Type B pancreatic cell (in vitro differentiated cells): ENCODE results near the gene CMPK1. TPM values are rescaled to one million over a fixed set of nuclear protein-coding genes. Genes with fewer than 3 reads are reported as not detected.
A peak's percentile ranks its signal among the peaks of the same experiment; 100 is the strongest.

Experiments used
- DNase-seq: peaks from one replicate; pipeline ENCODE4 v3.0.0; 2021; ENCODE audit warnings: mixed read lengths; ENCODE audit not compliant: unreplicated experiment; ENCODE audit errors: extremely low spot score
- H3K27ac Mint-ChIP-seq: 2 replicates; pipeline ENCODE4 v1.8.0; 2021; ENCODE audit warnings: mild to moderate bottlenecking, mixed read lengths
- H3K27me3 Mint-ChIP-seq: 2 replicates; pipeline ENCODE4 v1.8.0; 2021; ENCODE audit warnings: mixed read lengths
- H3K36me3 Mint-ChIP-seq: 2 replicates; pipeline ENCODE4 v1.8.0; 2021; ENCODE audit warnings: mixed read lengths
- H3K4me1 Mint-ChIP-seq: one replicate; pipeline ENCODE4 v1.8.0; 2021; ENCODE audit warnings: mixed read lengths; ENCODE audit not compliant: unreplicated experiment
- H3K4me3 Mint-ChIP-seq: 2 replicates; pipeline ENCODE4 v1.8.0; 2021; ENCODE audit warnings: mild to moderate bottlenecking, mixed read lengths
- H3K9me3 Mint-ChIP-seq: 2 replicates; pipeline ENCODE4 v1.8.0; 2021; ENCODE audit warnings: mixed read lengths
- total RNA-seq: library from RNA; stranded (reverse); gene quantifications from 2 replicates; pipeline ENCODE4 v1.2.1, GENCODE V29; 2021; ENCODE audit warnings: low replicate concordance
- TF ChIP-seq, protein P1 (sequence below): fragments of 200-600 bp; sonication (generic); conservative IDR thresholded peaks from 2 replicates; pipeline ENCODE4 v1.5.0; 2021; ENCODE audit warnings: antibody characterized with exemption, mild to moderate bottlenecking

CMPK1 gene
- total RNA-seq, 1 donor from 2014 or later = 53.2 TPM

DNA sequence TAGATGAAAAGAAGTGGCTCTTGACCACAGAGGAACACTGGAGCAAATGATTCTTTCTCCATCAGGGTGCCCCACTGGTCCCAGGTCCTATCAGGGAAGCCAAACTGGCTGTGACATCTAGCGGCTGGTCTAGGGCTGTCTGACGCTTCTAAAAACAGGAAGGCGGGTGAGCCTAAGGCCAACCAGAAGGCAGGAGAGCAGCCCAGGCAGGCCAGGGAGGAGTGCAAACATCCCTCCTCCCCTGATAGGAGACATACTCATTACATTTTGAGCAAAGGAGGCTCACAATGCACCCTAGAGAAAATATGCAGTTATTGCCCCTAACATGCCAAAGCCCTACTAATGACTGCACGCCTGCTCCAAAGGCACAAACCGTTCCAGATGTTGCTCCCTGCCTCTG is 72.1 kb downstream of the CMPK1 start:
- no peak overlapping the region for H3K27ac Mint-ChIP-seq
- DNase-seq = no peak

DNA sequence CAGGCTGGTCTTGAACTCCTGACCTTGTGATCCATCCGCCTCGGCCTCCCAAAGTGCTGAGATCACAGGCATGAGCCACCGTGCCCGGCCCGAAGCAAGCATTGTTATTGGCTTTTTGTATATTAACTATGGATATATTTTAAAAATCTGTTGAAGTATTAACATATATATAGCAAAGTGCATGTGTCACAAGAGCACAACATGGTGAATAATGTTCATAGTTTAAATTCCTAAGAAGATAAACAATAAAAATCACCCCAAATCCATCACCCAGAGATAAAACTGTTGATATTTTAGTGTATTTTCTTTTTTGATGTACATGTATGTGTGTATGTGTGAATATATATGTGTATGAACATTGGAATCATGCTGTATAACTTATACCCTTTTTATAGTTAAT is 73.4 kb downstream of the CMPK1 start:
- TF ChIP-seq, protein P1, sequence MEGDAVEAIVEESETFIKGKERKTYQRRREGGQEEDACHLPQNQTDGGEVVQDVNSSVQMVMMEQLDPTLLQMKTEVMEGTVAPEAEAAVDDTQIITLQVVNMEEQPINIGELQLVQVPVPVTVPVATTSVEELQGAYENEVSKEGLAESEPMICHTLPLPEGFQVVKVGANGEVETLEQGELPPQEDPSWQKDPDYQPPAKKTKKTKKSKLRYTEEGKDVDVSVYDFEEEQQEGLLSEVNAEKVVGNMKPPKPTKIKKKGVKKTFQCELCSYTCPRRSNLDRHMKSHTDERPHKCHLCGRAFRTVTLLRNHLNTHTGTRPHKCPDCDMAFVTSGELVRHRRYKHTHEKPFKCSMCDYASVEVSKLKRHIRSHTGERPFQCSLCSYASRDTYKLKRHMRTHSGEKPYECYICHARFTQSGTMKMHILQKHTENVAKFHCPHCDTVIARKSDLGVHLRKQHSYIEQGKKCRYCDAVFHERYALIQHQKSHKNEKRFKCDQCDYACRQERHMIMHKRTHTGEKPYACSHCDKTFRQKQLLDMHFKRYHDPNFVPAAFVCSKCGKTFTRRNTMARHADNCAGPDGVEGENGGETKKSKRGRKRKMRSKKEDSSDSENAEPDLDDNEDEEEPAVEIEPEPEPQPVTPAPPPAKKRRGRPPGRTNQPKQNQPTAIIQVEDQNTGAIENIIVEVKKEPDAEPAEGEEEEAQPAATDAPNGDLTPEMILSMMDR = no peak
- H3K4me3 Mint-ChIP-seq = no peak overlapping the region
- H3K4me1 Mint-ChIP-seq = peaks cover 32% of the 10 kb centered on the region
- H3K36me3 Mint-ChIP-seq = no peaks in the 10 kb centered on the region
- H3K27me3 Mint-ChIP-seq = peaks cover 24% of the 10 kb centered on the region
- H3K27ac Mint-ChIP-seq = no peak overlapping the region
- H3K9me3 Mint-ChIP-seq = no peaks in the 10 kb centered on the region
- DNase-seq = no peak

More for the DNA sequence above, 72.1 kb downstream of the CMPK1 start:
- Mint-ChIP-seq H3K4me1 (peaks cover 40% of the 10 kb centered on the region), H3K27me3 (peaks cover 32% of the 10 kb centered on the region), H3K36me3 (no peaks in the 10 kb centered on the region), H3K9me3 (no peaks in the 10 kb centered on the region), H3K4me3 (no peak overlapping the region)
- TF ChIP-seq, protein P1 = no peak

DNA sequence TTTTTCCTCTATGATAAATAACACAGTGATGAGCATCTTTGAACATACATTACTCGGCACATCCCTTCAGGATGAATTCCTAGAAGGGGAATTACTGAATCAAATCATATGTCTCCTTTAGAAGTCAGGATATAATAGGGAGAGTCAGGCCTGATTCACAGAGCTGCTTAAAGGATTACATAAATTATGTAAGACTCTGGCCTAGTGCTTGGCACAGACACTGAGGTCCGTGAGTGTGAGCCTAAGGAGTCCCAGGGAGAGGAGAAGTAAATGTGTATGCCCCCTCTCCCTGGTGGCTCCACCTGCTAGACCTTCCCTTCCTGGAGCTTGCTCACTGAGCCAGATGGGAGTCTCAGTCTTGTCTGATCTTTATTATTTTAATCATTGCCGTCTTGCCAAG is 73.9 kb downstream of the CMPK1 start:
- Mint-ChIP-seq H3K27me3 (peaks cover 19% of the 10 kb centered on the region), H3K36me3 (no peaks in the 10 kb centered on the region), H3K9me3 (no peaks in the 10 kb centered on the region), H3K4me1 (peaks cover 32% of the 10 kb centered on the region), H3K4me3 (no peak overlapping the region), H3K27ac (no peak overlapping the region)
- TF ChIP-seq, protein P1 = no peak
- DNase-seq = no peak

DNA sequence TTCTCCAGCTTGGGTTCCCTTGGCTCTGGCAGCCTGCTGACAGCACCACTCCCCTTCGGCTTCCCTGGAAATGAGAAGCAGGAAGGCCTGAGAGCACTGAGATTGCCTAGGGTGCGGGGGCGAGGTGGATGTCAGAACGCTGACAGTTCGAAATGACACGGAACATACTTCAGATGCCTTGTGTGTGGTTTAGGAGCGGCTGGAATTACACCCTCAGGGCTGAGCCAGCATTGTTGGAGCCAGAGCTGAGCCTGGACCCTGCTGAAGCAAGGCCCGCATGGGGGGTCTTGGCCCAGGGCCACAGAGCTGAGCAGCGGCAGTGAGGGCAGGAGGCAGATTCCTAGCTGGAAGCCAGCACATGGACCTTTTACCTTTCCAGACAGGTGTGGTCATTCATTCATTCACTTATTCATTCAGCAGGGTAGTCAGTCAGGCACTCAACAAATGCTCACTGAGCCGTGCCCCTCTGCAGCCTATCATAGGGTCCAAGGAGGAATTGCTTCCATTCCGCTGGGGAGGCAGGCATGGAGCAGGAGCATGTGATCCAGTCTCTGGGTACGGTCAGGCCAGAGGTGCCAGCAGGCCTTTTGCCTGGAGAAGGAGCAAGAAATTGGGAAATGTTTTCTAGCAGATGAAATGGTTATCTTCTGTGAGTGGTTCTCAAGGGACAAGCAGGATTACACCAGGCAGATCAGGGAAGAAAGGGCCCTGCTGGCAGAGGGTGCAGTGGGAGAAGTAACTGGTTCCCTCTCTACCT is 75.9 kb downstream of the CMPK1 start:
- peaks cover 30% of the 10 kb centered on the region for H3K27me3 Mint-ChIP-seq
- H3K36me3 Mint-ChIP-seq = no peaks in the 10 kb centered on the region
- H3K27ac Mint-ChIP-seq = peak overlapping the region; percentile 70
- DNase-seq = no peak
- H3K9me3 Mint-ChIP-seq = no peaks in the 10 kb centered on the region
- TF ChIP-seq, protein P1 = no peak
- H3K4me3 Mint-ChIP-seq = peak overlapping the region; percentile 44
- peaks cover 32% of the 10 kb centered on the region for H3K4me1 Mint-ChIP-seq

DNA sequence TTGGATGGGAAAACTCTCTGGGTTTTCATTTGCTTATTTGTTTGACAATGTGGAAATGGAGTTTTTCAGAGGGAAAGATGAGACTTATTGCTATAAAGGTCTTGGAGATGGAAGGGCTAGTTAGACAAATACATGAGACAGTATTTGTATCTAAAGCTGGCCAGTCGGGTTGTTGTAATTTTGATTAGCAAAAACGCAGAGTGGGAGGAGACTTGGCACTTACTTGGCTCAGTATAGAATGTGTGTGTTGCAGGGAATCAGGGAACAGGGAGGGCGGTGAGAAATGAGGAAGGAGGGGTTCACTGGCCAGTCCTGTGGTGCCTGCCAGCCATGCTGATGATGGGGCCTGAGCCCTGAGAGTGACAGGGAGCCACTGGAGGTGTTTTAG is 76.5 kb downstream of the CMPK1 start:
- Mint-ChIP-seq H3K36me3 (no peaks in the 10 kb centered on the region), H3K27me3 (peaks cover 34% of the 10 kb centered on the region), H3K4me3 (peak overlapping the region; percentile 1), H3K9me3 (no peaks in the 10 kb centered on the region), H3K27ac (peak overlapping the region; percentile 24), H3K4me1 (peaks cover 32% of the 10 kb centered on the region)
- TF ChIP-seq, protein P1 = no peak
- DNase-seq = no peak
